ENCODE results near the gene PRAMEF7. TPM values are rescaled to one million over a fixed set of nuclear protein-coding genes. Genes with fewer than 3 reads are reported as not detected.
"Not testable (repeated sequence)": the region's sequence is repeated elsewhere in the genome, so short reads cannot be mapped to it uniquely, and the experiment has no call there.

PRAMEF7 gene
- polyA plus RNA-seq, 4 donors: not detected

DNA sequence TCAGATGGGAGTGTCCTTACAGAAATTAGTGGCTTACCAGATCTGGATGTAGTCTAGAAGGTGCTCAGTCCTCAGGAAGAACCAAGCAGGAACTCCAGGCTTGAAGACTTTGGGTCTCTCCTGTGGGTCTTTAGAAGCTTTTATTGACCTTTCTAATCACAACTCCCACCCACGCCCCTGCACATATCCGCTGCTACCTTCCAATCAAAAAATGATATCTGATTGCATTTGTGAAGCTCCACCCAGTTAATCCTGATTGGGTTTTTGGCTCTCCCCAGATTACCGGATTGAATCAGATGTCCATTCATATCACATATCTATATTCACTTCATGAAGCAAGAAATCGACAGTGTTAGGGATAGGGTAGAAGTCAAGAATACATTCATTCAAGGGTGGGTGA lies 31.1 kb downstream of the PRAMEF7 start, which contains the start of gene PRAMEF6:
PRAMEF6 (minus strand) TSS at position 101 of the 400 bp plus-strand sequence. CDS start 5,062 bp downstream, outside the sequence.
- H3K4me1 ChIP-seq (ENCODE audit: control insufficient read depth in 3 of 3, insufficient read depth in 2 of 3, low read depth in 1 of 3, low read length in 2 of 3); H3K27me3 ChIP-seq (ENCODE audit: control insufficient read depth in 3 of 3, insufficient read depth in 3 of 3, low read length in 3 of 3); FAIRE-seq; H3K36me3 ChIP-seq (ENCODE audit: control insufficient read depth in 3 of 3, insufficient read depth in 2 of 3, low read depth in 1 of 3, low read length in 3 of 3); H3K4me3 ChIP-seq (ENCODE audit: low read depth in 1 of 3, low read length in 3 of 3); H3K9me3 ChIP-seq (ENCODE audit: control insufficient read depth in 2 of 2, insufficient read depth in 1 of 2, low read depth in 1 of 2, low read length in 1 of 2); DNase-seq; H3K27ac ChIP-seq (ENCODE audit: low read depth in 1 of 3, low read length in 2 of 3): not testable (repeated sequence)
- 68 to 96% (median 77%) methylated on average over 1 to 2 of the region's 4 CpGs for WGBS, 3 donors

Other genes with a start within 250 kb of the PRAMEF7 start
- not detected for gene AADACL3, start 200.5 kb upstream of the PRAMEF7 start, polyA plus RNA-seq
- under 1 TPM in 1 of 4 donors, not detected in 3; 0.01 TPM for gene CFAP107, start 170.4 kb upstream of the PRAMEF7 start, polyA plus RNA-seq
- gene PRAMEF12, start 142.9 kb upstream of the PRAMEF7 start, polyA plus RNA-seq: not detected
- not detected for gene PRAMEF1, start 125.2 kb upstream of the PRAMEF7 start, polyA plus RNA-seq
- not detected for gene PRAMEF11, start 85.2 kb upstream of the PRAMEF7 start, polyA plus RNA-seq
- not detected for gene HNRNPCL1, start 67.9 kb upstream of the PRAMEF7 start, polyA plus RNA-seq
- not detected for gene PRAMEF2, start 59.5 kb upstream of the PRAMEF7 start, polyA plus RNA-seq
- gene PRAMEF4, start 30.4 kb upstream of the PRAMEF7 start, polyA plus RNA-seq: not detected
- not detected for gene PRAMEF10, start 18.3 kb upstream of the PRAMEF7 start, polyA plus RNA-seq
- gene PRAMEF6, start 31.0 kb downstream of the PRAMEF7 start, polyA plus RNA-seq: not detected
- not detected for gene PRAMEF27, start 140.0 kb downstream of the PRAMEF7 start, polyA plus RNA-seq
- not detected for gene HNRNPCL3, start 144.2 kb downstream of the PRAMEF7 start, polyA plus RNA-seq
- gene PRAMEF25, start 154.2 kb downstream of the PRAMEF7 start, polyA plus RNA-seq: not detected
- not detected for gene HNRNPCL2, start 200.2 kb downstream of the PRAMEF7 start, polyA plus RNA-seq
- gene PRAMEF26, start 239.4 kb downstream of the PRAMEF7 start, polyA plus RNA-seq: not detected
- gene HNRNPCL4, start 249.0 kb downstream of the PRAMEF7 start, polyA plus RNA-seq: not detected